Measurements from ENCODE around the gene FAM193A.

The FAM193A gene

GRCh38 chr4:2744576-2745270, 208.3 kb downstream of the FAM193A start:
- Histone ChIP-seq H3K27me3 (ENCODE audit: insufficient read depth, poor library complexity, severe bottlenecking) (no peaks in the 10 kb centered on the region), H3K27ac (replicated peaks) (no peak overlapping the region), H3K4me3 (replicated peaks; ENCODE audit: insufficient read depth, low read length) (no peak overlapping the region)
- TF ChIP-seq POLR2AphosphoS5 (IDR thresholded peaks at IDR 0.05; ENCODE audit: low read depth) = no peak
- TF ChIP-seq CTCF (IDR thresholded peaks at IDR 0.05; ENCODE audit: insufficient read depth, low read length) = no peak
- no peak for DNase-seq (ENCODE audit: low read depth in 1 of 2, low spot score in 1 of 2)

GRCh38 chr4:2745516-2745915, 209.1 kb downstream of the FAM193A start:
- no peaks in the 10 kb centered on the region for H3K27me3 ChIP-seq (ENCODE audit: insufficient read depth, poor library complexity, severe bottlenecking)
- no peak overlapping the region for H3K27ac ChIP-seq (replicated peaks)
- DNase-seq (ENCODE audit: low read depth in 1 of 2, low spot score in 1 of 2) = no peak
- no peak for TF ChIP-seq GABPA (IDR thresholded peaks at IDR 0.05; ENCODE audit: low read depth)
- TF ChIP-seq SPI1 (IDR thresholded peaks at IDR 0.05; ENCODE audit: borderline replicate concordance, low read depth) = no peak
- TF ChIP-seq REST (IDR thresholded peaks at IDR 0.05; ENCODE audit: insufficient replicate concordance, low read depth) = no peak
- TF ChIP-seq POLR2AphosphoS5 (IDR thresholded peaks at IDR 0.05; ENCODE audit: low read depth) = no peak
- TF ChIP-seq CTCF (IDR thresholded peaks at IDR 0.05; ENCODE audit: insufficient read depth, low read length) = no peak
- H3K4me3 ChIP-seq (replicated peaks; ENCODE audit: insufficient read depth, low read length) = no peak overlapping the region

GRCh38 chr4:2745981-2746806, 209.7 kb downstream of the FAM193A start:
- TF ChIP-seq GABPA (IDR thresholded peaks at IDR 0.05; ENCODE audit: low read depth) (no peak), SPI1 (IDR thresholded peaks at IDR 0.05; ENCODE audit: borderline replicate concordance, low read depth) (no peak), CTCF (IDR thresholded peaks at IDR 0.05; ENCODE audit: insufficient read depth, low read length) (no peak), REST (IDR thresholded peaks at IDR 0.05; ENCODE audit: insufficient replicate concordance, low read depth) (no peak), POLR2AphosphoS5 (IDR thresholded peaks at IDR 0.05; ENCODE audit: low read depth) (no peak)
- no peak overlapping the region for H3K27ac ChIP-seq (replicated peaks)
- H3K27me3 ChIP-seq (ENCODE audit: insufficient read depth, poor library complexity, severe bottlenecking) = no peaks in the 10 kb centered on the region
- H3K4me3 ChIP-seq (replicated peaks; ENCODE audit: insufficient read depth, low read length) = no peak overlapping the region
- peak in 1 of 2 experiments; percentile 28 for DNase-seq (ENCODE audit: low read depth in 1 of 2, low spot score in 1 of 2)
